Hypothalamus (tissue), 51 donors: Measurements from ENCODE around the gene KRTAP1-1.
"Not testable (repeated sequence)": the region's sequence is repeated elsewhere in the genome, so short reads cannot be mapped to it uniquely, and the experiment has no call there.

ENCODE experiments used
- DNase-seq, 51 donors: peaks; one replicate each; lab custom pipeline; 2025; lab: John Stamatoyannopoulos, UW

KRTAP1-1 gene

DNA sequence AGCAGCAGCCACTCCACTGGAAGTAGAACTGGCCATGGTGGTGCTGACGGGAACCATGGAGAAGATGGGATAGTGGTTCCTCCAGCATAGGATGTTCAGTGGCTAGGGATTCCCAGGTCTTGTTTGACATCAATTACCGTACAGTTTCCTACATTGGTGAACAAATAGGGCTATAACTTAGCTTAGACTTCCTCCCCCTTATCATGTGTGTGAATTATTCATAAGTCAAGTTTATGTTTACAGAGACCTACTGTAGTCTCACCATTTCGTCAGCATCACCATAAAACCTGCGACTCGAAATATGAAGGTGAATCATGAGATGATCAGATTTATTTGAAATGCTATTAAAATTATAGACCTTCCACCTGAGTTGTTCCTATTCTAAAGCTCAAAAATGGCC, 17.5 kb upstream of the KRTAP1-1 start:
- DNase-seq, result no peak

DNA sequence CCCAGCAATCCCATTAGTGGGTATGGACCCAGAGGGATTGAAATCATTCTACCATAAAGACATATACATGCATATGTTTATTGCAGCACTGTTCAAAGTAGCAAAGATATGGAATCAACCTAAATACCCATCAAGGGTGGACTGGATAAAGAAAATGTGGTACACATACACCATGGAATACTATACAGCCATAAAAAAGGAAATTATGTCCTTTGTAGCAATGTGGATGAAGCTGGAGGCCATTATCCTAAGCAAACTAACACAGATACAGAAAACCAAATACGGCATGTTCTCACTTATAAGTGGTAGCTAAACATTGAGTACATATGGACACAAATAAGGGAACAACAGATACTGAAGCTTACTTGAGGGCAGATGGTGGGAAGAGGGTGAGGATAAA, 16.3 kb upstream of the KRTAP1-1 start:
- DNase-seq, result no peak

DNA sequence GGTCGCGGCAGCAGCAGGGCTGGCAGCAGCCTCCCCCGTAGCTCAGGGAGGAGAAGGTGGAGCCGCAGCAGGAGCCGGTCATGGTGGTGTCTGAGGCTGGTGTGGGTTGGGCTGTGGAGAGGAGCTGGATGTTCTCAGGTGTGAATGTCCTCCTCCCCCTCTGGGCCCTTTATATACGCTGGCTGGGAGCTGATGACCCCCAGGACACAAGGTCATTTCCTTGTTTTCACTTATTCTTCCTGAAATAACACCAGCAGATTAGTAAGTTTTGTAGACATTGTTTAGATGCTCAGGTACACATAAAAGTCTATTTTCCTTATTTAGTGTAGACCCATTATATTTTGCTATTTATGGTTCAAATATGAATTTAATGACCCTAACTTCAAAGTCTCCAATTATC, 13.9 kb upstream of the KRTAP1-1 start, which contains the start of gene KRTAP2-2:
KRTAP2-2 (minus strand) TSS at position 101 of the 400 bp plus-strand sequence; CDS start at position 82, 19 bp downstream.
- DNase-seq, result not testable (repeated sequence)

DNA sequence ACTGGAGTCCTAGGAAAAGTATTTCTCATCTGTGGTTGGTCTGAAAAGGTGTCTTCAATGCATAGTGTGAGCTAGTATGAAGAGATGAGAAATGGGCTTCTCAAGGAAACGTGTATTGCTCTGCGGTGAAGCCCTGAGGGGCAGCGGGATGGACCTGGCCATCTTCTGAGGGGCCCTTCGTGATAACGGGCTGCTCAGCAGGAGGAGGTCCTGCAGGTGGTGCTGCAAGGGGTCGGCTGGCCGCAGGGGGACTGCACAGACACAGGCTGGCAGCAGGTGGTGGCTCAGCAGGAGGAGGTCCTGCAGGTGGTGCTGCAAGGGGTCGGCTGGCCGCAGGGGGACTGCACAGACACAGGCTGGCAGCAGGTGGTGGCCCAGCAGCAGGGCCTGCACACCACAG, 13.3 kb upstream of the KRTAP1-1 start:
- not testable (repeated sequence) for DNase-seq

DNA sequence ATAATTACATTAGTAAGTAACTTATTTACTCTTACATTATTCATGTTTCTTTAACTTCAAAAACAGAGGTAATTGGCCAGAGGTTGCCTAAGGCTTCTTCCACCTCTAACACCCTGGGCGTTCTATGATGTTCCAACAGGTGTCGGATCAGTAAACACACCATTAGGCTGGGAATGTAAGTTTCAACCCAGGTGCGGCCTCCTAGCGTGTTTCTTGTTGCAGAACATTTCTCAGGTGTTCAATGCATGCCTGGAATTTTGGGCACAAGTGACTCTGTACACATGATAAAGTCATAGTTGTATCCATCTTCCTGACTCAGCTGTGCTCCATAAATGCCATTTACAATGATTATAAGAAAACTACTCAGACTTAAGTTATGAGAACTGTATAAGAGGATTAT, 12.8 kb upstream of the KRTAP1-1 start:
- DNase-seq, result no peak

DNA sequence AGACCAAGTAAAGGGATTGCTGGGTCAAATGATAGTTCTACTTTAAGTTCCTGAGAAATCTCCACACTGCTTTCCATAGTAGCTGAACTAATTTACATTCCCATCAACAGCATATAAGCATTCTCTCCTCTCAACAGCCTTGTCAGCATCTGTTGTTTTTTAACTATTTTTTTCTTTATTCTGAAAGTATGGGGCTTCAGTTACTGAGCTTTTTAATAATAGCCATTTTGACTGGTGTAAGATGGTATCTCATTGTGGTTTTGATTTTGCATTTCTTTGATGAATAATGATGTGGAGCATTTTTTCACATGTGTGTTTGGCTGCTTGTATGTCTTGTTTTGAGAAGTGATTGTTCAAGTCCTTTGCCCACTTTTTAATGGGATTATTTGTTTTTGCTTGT, 11.3 kb upstream of the KRTAP1-1 start:
- no peak for DNase-seq

DNA sequence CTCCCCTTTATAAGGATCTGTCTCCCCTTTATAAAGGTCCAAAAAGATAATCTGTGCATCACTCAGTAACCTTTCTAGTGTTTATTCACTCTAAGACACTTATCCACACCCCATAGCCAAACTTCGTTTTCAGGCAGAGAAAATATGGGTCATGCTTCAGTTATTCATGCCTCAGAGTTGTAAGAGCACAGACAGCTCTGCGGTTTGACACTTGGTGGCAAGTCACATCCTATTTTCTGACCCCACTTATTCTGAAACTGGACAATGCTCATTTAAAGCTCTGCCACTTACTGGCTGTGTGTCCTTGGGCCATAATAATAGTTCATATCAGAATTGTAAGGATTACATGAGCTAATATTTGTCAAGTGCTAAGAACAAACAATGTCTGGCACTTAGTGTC, 7.9 kb upstream of the KRTAP1-1 start:
- no peak for DNase-seq

DNA sequence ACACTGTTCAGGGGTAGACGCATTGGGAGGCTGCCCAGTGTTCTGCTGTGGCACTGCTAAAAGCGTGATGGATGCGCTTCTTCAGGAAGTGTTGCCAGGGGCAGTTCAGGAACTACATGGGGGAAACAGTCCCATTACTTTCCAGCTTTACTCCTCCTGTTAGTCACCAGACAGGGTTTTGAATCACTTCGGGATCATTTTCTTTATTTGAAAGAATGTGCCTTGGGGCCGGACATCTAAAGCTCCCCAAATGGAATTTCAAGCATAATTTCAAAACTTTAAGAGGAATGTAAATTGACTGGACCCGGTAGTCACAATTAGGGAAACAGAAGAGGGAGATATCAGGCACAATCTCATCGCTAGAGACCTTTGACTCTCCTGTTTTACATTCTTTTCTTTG, 7.2 kb upstream of the KRTAP1-1 start:
- no peak for DNase-seq

DNA sequence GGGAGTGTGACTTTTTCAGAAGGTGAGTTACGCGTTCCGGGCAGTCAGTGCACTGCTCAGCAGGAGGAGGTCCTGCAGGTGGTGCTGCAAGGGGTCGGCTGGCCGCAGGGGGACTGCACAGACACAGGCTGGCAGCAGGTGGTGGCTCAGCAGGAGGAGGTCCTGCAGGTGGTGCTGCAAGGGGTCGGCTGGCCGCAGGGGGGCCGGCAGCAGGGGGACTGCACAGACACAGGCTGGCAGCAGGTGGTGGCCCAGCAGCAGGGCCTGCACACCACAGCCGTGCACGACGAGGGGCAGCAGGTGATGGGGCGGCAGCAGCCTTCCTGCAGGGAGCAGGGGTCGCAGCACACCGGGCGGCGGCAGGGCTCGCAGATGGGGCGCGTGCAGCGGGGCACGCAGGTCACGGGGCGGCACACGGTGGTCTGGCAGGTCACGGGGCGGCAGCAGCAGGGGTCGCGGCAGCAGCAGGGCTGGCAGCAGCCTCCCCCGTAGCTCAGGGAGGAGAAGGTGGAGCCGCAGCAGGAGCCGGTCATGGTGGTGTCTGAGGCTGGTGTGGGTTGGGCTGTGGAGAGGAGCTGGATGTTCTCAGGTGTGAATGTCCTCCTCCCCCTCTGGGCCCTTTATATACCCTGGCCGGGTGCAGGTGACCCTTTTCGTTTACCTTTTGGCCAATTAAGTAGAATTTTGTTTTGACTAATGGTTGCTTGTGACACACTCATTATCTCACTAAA, 5.7 kb upstream of the KRTAP1-1 start, which contains the start of gene KRTAP2-1:
KRTAP2-1 (minus strand) TSS at position 582 of the 731 bp plus-strand sequence; CDS start at position 533, 49 bp downstream.
- not testable (repeated sequence) for DNase-seq

DNA sequence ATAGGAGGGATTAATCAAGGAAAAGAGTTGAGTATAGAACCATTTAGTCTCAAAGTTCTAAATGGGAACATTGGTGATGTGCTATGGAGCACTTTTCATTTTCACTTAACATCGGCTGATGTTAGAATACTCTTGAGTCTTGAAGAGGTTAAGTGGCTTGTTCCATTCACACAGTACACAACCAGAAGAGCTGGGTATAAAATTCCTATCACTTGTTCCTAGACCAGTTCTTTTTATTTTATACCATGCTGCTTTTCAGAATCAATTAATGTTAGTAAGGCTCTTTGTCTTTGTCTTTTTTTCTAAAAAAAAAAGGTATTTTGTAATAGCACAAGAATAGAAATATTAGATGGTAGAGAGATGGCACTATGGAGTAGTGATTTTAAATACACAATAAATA, 1.7 kb upstream of the KRTAP1-1 start:
- DNase-seq, result no peak

DNA sequence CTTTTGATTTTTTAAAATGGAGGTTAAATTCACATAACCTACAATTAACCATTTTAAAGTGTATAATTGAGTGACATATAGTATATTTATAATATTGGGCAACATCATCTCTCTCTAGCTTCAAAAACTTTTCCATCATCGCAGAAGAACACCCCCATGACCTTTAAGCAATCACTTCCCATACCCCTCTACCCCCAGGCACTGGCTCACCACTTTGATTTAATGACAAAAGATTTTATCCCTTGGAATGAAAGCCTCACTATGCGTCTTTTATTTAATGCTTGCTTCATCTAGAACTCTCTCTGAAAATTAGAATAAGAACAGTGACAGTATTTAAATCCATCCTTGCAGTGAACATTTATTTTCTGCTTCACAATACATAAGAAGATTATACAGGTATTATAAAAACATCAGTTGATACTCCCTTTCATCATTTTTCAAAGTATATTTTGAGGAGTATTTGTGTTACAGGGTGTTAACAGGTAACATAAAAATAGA, 3.3 kb downstream of the KRTAP1-1 start:
- no peak for DNase-seq

DNA sequence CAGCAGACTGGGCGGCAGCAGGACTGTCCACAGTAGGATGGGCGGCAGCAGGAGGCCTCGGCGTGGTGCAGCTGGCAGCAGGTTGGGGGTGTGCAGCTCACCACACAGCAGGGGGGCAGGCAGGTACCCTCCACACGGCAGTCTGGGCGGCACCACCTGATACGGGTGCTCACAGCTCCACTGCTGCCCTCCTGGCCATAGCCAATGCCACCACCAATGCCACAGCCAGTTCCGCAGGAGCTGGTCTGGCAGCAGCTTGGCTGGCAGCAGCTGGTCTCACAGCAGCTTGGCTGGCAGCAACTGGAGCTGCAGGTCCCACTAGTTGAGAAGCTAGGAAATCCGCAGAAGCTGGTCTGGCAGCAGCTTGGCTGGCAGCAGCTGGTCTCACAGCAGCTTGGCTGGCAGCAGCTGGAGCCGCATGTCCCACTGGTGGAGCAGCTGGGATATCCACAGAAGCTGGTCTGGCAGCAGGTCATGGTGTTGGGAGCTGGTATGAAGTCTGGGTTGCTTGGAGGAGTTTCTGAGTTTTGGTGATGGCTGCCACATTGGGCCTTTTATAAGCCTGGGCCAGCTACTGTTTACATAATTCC, 6.8 kb downstream of the KRTAP1-1 start, which contains the start of gene KRTAP1-3:
KRTAP1-3 (minus strand) TSS at position 529 of the 590 bp plus-strand sequence; CDS start at position 476, 53 bp downstream.
- not testable (repeated sequence) for DNase-seq

DNA sequence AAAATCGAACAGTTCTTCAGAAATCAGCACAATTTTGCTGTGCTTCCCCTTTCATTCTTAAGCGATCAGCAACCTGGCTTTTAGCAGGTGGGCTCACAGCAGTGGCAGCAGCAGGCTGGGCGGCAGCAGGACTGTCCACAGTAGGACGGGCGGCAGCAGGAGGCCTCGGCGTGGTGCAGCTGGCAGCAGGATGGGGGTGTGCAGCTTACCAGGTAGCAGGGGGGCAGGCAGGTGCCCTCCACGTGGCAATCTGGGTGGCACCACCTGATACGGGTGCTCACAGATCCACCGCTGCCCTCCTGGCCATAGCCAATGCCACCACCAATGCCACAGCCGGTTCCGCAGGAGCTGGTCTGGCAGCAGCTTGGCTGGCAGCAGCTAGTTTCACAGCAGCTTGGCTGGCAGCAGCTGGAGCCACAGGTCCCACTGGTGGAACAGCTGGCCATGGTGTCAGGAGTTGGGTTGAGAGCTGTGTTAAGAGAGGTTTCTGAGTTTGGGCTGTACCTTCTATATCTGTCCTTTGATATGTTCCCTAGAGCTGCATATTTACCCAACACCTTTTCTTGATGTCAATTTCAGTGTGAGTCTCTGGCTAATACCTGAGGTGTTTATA, 11.5 kb downstream of the KRTAP1-1 start, which contains the start of gene KRTAP1-4:
KRTAP1-4 (minus strand) TSS at position 563 of the 613 bp plus-strand sequence; CDS start at position 446, 117 bp downstream.
- DNase-seq, result no peak

DNA sequence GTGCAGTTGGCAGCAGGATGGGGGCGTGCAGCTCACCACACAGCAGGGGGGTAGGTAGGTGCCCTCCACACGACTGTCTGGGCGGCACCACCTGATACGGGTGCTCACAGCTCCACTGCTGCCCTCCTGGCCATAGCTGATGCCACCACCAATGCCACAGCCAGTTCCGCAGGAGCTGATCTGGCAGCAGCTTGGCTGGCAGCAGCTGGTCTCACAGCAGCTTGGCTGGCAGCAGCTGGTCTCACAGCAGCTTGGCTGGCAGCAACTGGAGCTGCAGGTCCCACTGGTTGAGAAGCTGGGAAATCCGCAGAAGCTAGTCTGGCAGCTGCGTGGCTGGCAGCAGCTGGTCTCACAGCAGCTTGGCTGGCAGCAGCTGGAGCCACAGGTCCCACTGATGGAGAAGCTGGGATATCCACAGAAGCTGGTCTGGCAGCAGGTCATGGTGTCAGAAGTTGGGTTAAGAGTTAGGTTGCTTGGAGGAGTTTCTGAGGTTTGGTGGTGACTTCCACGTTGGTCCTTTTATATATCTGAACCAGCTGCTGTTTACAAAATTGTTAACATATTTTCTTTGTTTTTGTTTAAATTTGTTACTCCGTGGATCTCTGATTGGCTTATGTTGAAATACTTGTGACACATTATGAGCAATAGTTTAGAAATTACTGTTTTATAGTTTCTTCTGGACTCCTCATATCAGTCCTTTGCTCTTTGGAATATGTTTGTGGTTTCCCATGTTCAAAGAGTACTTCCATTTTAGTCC, 14.4 kb downstream of the KRTAP1-1 start, which contains the start of gene KRTAP1-5:
KRTAP1-5 (minus strand) TSS at position 494 of the 757 bp plus-strand sequence; CDS start at position 441, 53 bp downstream.
- DNase-seq, result no peak

DNA sequence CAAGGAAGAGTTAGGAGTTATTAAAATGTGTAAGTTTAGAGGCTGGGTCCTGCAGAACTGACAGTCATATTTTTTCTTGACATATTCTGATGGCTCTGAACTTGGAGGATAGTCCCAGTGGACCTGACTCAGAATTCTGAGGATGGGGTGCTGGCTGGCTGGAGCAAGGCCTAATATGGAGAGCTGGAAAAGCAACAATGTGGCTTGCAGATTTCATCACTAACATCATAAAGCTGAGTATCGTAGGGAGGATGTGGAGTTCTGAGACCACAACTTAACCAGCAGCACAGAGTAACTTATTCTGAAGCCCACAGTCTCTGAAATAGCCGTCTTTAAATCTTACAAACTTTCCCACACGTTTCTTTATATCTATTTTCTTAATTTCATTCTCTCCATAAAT, 16.6 kb downstream of the KRTAP1-1 start:
- DNase-seq, result no peak

DNA sequence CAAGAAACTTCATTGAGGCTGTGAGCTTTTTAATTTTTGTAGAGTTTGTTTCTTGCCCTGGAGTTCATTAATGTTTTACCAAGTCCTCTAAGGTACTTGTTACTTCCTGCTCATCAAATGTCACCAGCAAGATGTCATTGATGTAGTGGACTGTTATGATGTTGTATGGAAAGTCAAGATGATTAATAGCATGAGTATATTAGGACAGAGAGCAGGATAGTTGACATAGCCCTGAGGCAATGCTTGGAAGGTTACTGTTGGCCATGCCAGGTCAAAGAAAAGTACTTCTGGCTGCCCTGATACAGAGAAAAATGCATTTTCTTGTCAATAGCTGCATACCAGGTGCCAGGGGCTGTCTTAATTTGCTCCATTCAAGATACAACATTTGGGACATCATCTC, 20.9 kb downstream of the KRTAP1-1 start:
- no peak for DNase-seq

DNA sequence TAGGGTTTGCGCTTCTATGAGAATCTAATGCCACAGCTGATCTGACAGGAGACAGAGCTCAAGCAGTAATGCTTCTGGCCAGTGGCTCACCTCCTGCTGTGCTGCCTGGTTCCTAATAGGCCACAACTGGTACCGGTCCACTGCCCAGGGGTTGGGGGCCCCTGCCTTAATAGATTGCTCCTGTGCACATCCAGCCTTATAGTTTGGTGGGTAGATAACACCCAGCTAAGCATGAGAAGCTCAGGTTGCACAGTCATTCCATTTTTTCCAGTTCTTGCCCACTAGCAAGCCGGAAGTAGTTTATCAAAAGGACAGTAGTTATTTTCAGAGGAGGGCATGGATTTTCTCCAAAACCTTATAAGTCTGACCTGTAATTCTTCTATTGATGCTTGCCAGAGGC, 21.8 kb downstream of the KRTAP1-1 start:
- no peak for DNase-seq

DNA sequence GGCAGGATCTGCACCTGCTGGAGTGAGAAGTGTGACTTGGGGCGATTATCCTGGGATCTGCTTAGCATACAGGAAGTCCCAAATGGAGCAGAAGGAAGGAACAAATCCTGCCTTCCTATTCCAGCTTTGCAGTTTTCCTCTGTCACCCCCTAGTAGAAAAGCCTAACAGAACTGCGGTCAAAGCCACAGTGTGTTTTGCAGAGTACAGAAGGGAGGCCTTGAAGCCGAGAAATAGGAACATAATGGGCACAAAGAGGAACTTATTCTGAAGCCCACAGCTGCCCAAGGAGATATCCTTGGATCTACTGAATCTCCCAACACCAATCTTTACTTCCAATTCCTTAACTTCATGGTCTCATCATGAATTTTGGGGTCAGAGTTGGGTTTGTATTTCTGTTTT, 22.7 kb downstream of the KRTAP1-1 start:
- DNase-seq, result no peak

DNA sequence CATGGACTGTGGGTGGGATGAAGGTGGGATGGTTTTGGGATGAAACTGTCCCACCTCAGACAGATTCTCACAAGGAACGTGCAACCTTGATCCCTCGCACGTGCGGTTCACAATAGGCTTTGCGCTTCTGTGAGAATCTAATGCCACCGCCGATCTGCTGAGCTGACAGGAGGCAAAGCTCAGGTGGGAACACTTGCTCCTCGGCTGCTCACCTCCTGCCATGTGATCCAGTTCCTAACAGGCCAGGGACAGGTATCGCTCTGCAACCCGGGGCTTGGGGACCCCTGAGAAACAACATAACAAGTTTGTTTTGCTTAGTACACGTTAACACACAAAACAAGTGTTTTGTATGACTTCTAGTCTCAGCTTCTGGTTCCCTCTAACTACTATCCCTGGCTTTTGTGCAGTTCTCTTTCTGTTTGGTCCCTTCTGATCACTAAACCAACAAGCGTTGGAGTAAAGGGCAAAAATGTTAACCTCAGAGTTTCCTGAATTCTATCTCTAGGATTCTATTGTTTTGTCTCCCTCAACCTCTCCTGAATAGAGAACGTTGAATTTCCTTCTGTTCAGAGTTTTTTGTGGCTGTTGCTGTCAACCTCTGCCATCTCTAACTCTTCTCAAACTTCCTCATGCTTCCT, 24.6 kb downstream of the KRTAP1-1 start:
- DNase-seq, result no peak

DNA sequence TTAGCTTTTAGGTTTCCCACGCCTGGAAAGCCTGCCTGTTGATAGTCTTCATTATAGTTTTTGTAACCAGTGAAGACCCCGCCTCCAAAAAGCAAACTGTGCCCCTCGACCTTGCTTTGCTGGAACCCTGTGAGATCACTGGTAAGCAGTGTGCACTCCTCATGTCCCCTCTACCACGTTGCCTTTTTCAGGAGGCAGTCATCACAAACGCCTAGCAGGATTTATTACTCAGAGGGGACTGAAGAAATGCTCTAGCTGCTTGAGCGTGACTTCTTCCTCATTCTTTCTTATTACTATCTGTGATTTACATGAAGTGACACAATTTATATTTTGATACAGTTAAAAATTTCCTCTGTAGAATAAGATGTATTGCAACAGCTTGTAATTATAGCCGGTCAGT, 25.8 kb downstream of the KRTAP1-1 start:
- DNase-seq, result no peak
